Esophagus (tissue), 2 donors: ENCODE results near the gene ADCY1. TPM values are rescaled to one million over a fixed set of nuclear protein-coding genes. Genes with fewer than 3 reads are reported as not detected.
A peak's percentile ranks its signal among the peaks of the same experiment; 100 is the strongest.

Experiments
- H3K27ac ChIP-seq, 2 donors: one replicate each; pipeline ENCODE4 v1.5.1; 2013; ENCODE audit warnings: low read depth in 2 of 2, mild to moderate bottlenecking in 2 of 2, inconsistent platforms in 1 of 2, low read length in 1 of 2, moderate library complexity in 1 of 2
- H3K27me3 ChIP-seq, 2 donors: one replicate each; pipeline ENCODE4 v1.6.1; 2013; ENCODE audit warnings: low read length in 2 of 2, control low read depth in 1 of 2, mild to moderate bottlenecking in 1 of 2; ENCODE audit not compliant: insufficient read depth in 2 of 2, control insufficient read depth in 1 of 2
- H3K36me3 ChIP-seq, 2 donors: one replicate each; pipeline ENCODE4 v1.6.1; 2013; ENCODE audit warnings: low read length in 1 of 2; ENCODE audit not compliant: control insufficient read depth in 2 of 2, insufficient read depth in 2 of 2
- H3K4me1 ChIP-seq, 2 donors: one replicate each; pipeline ENCODE4 v1.6.1; 2013; ENCODE audit warnings: low read length in 1 of 2; ENCODE audit not compliant: control insufficient read depth in 2 of 2, insufficient read depth in 2 of 2
- H3K4me3 ChIP-seq, 2 donors: one replicate each; pipeline ENCODE4 v1.5.1; 2013; ENCODE audit warnings: low read length in 2 of 2, mild to moderate bottlenecking in 2 of 2, low read depth in 1 of 2, moderate library complexity in 1 of 2
- H3K9me3 ChIP-seq, 2 donors: one replicate each; pipeline ENCODE4 v1.6.1; 2013; ENCODE audit warnings: mild to moderate bottlenecking in 2 of 2, low read depth in 1 of 2, low read length in 1 of 2, moderate library complexity in 1 of 2; ENCODE audit not compliant: control insufficient read depth in 2 of 2, insufficient read depth in 1 of 2
- WGBS, 2 donors: extraction: QIAGEN DNeasy Blood & Tissue Kit; methylation state at CpG; one replicate each; pipeline ENCODE4 v1.1.7; 2013; 5-methylcytosine and 5-hydroxymethylcytosine counted together
- polyA plus RNA-seq, 2 donors: library from polyadenylated mRNA; stranded (reverse); fragments of 200-250 nt; gene quantifications; one replicate each; pipeline ENCODE4 v1.2.3, GENCODE V29; 2013
- donor health status: healthy with polysubstance abuse.
- donor health status: Bipolar disorder and iron deficiency.

ADCY1 gene
- polyA plus RNA-seq, 2 donors, result 0.12 to 0.18 TPM

DNA sequence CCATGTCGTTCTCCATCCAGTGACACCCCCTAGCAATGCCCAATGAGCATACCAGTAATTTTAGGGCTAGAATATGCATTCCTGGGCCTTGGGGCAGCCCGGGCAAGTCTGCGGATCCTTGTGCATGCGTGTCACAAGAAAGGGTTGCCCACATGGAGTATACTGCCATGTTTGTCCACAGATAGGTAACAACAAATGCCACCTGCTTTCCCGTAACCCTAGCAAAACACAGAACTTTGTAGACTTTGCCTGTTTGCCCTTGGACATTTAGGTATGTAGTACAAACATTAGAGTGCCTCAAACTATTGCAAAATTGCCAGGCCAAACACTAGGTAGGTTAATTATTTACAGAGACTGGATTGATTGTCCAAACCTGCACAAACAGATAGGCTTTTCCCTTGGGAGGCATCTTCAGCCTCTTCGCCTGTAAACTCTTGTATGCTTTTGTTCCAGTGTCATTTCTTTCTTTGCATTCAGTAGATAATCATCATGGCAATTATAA, 117.0 kb downstream of the ADCY1 start:
- H3K27ac ChIP-seq, result no peak overlapping the region
- H3K27me3 ChIP-seq, result no peaks in the 10 kb centered on the region
- no peaks in the 10 kb centered on the region for H3K4me1 ChIP-seq
- WGBS, 2 donors, result 77 to 84% methylated on average over 6 of the region's 6 CpGs
- H3K4me3 ChIP-seq, result no peak overlapping the region
- H3K36me3 ChIP-seq, result no peaks in the 10 kb centered on the region
- H3K9me3 ChIP-seq, result peaks cover 0 to 1% of the 10 kb centered on the region in 2 donors

DNA sequence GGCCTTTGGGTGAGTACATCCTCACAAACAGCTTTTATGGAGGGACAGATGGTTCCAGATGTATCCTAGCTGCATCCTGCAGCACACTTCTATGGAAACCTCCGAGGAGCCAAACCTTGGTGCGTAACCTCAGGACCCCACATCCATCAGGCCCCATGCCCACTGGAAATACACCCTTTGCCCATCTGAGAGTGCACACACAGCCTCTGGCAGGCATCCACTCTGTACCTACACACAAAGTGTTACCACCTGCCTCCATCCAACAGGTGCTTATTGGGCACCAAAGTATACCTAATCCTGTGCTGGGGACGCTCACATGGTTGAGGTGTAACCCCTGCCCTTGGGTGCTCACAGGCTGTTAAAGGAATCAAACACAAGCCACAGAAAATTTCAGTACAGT, 117.9 kb downstream of the ADCY1 start:
- 89 to 92% methylated on average over 3 of the region's 3 CpGs for WGBS, 2 donors
- no peak overlapping the region for H3K27ac ChIP-seq
- no peaks in the 10 kb centered on the region for H3K4me1 ChIP-seq
- H3K9me3 ChIP-seq, result peaks cover 0 to 1% of the 10 kb centered on the region in 2 donors
- no peaks in the 10 kb centered on the region for H3K27me3 ChIP-seq
- no peaks in the 10 kb centered on the region for H3K36me3 ChIP-seq
- H3K4me3 ChIP-seq, result no peak overlapping the region

DNA sequence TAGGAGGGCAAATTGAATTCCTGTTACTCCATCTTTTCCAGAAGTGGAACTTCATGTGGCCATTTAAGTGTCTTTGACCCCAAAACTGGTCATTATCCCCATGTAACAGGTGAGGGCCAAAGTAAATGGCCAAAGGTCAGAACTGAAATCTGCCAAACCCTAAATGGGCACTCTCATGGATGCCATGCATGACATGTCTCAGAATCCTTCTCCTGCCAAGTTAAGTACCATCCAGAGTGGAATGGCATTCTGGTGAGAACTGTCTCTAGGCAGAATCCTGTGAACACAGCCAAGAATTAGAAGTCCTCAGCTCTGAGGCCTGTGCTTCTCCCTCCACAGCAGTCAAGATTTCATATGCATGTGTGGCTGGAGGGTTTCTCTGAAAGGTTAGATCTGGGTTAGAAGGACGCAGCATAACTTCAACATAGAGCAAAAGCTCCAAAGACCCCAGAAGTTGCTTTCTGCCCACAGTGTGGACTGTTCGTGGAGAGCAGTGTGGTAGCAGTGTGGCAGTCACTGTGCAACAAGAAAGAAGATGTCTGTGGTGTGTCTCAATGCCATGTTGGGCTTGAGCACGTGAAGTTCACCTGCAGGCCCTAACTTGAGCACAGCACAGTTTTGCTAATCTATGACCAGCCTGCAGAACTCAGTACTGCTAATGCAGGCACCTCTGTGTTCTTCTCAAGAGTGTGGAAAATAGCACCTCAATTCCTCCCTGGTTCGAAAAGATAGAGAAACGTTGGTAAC, 121.3 kb downstream of the ADCY1 start:
- Histone ChIP-seq H3K36me3 (no peaks in the 10 kb centered on the region), H3K4me1 (no peaks in the 10 kb centered on the region), H3K9me3 (no peaks in the 10 kb centered on the region), H3K27me3 (no peaks in the 10 kb centered on the region), H3K27ac (no peak overlapping the region), H3K4me3 (no peak overlapping the region)
- WGBS, 2 donors, result 78% methylated on average over 5 of the region's 5 CpGs

DNA sequence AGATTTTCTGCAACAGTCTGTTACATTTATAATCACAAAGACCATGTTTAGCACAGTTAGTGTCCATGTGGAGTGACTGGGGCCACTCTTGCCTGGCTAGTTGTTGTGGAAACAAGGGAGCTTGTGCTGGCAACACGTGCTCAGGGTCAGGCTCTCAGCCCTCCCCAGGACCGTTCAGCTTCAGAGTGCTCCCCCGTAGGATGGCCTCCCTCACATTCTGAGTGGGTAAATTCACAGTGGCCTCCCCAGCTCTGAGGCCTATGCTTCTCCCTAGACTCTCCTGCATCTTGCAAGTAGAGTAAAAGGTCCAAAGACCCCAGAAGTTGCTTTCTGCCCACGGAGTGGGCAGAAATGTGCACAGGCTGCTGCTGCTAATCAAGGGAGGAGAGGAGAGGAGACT, 122.3 kb downstream of the ADCY1 start:
- Histone ChIP-seq H3K36me3 (no peaks in the 10 kb centered on the region), H3K27me3 (no peaks in the 10 kb centered on the region), H3K9me3 (no peaks in the 10 kb centered on the region), H3K4me1 (no peaks in the 10 kb centered on the region), H3K4me3 (no peak overlapping the region), H3K27ac (no peak overlapping the region)
- 80 to 83% methylated on average over 4 of the region's 4 CpGs for WGBS, 2 donors

DNA sequence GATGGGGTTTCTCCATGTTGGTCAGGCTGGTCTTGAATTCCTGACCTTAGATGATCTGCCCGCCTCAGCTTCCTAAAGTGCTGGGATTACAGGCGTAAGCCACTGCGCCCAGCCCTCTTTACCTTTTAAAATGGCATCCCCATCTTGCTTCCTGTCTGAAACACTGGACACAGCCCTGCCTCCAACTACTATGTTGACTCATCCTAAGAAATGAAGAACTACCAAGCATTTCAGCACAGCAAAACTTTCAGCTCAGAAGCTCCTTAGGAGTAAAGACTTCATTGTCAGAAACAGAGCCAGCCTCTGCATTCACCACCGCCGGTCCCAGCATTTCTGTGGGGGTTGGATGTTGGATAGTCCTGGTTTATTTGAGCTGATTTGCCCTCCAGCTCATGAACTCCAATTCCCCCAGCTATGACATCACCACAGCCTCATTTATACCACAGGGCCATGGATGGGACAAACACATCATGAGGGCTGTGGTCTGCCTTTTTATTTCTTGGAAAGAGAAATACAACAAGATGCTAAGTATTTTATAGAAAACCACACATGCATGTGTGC, 123.5 kb downstream of the ADCY1 start:
- no peaks in the 10 kb centered on the region for H3K27me3 ChIP-seq
- 93 to 94% methylated on average over 5 of the region's 5 CpGs for WGBS, 2 donors
- no peaks in the 10 kb centered on the region for H3K4me1 ChIP-seq
- H3K9me3 ChIP-seq, result no peaks in the 10 kb centered on the region
- H3K27ac ChIP-seq, result no peak overlapping the region
- no peaks in the 10 kb centered on the region for H3K36me3 ChIP-seq
- no peak overlapping the region for H3K4me3 ChIP-seq

DNA sequence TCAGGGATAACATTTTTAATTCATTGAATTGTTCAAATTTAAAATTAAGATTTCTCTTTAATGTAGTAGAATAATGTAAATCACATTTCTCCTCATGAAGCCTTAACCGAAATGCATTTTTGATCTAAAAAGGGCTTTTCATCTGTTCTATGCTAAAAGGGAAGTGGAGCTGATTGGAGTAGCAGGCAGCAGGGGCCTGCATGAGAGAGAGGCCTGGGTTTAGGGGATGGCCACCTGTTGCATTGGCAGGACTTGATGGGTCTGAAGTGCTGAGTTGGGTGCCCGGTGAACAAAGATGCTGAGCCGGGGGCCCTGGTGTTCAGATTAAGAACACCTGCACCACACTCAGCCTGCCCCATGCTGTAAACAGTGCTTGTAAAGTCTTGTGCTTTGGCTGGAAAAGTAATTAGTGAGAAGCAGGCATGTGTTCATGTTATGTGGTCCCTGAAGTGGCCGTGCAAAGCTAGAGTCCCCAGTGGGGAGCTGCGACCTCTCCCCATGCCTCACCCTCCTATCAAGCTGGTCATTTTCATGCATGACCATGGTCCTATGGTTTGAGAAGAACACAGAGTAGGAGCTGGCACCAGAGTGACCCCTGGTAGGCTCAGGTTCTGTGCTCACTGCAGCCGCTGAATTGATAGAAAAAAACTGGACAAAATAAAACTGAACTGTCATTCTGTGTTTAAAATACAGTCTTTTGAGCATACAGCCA, 124.3 kb downstream of the ADCY1 start:
- WGBS, 2 donors, result 92% methylated on average over 6 of the region's 6 CpGs
- Histone ChIP-seq H3K27ac (no peak overlapping the region), H3K36me3 (no peaks in the 10 kb centered on the region), H3K4me3 (no peak overlapping the region), H3K27me3 (no peaks in the 10 kb centered on the region), H3K4me1 (no peaks in the 10 kb centered on the region), H3K9me3 (no peaks in the 10 kb centered on the region)

DNA sequence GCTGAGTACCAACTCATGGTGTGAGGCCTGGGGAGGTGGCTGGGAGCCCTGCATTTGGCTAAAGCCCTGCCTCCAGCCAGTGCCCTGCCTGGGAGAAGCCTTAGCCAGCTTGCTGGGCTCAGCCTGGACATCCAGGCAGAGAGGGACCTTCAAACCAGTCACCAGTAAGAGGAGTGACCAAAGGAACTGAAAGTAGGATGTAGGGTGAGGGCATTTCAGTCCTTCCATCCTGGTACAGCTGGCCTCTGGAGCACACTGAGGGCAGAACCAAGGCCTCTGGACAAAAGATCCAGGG, 124.8 kb downstream of the ADCY1 start:
- Histone ChIP-seq H3K36me3 (no peaks in the 10 kb centered on the region), H3K4me1 (no peaks in the 10 kb centered on the region), H3K9me3 (no peaks in the 10 kb centered on the region), H3K27me3 (no peaks in the 10 kb centered on the region), H3K4me3 (no peak overlapping the region), H3K27ac (no peak overlapping the region)

DNA sequence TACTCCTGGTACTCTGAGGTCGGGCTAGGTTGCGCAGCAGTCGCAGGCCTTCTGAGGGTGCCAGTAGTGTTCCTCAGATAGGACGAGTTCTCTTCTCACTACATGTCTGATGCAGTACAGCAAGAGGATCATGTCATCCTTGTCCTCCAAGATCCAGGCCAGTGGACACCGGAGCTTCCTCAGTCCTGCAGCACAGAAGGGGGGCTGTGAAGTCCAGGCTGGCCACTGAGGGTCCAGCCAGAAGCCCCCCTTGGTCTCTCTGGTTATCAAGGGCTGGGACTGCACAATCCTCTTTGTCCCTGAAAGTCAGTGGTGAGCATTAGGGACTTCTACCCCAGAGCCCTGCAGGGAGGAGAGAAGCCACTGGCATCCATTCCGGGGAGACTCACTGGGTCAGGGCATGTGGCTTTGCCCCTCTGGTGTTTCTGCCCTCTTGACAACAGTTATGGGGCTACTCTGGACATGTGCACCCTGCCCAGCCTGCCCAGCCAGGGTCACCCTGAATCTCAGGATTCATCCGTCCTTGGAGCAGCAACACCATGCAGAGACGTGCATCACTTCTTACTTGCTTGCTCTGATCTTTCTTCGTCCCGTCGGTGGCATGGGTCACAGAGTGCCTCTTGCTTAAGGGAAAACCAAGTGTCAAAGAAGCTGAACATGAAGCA, 125.7 kb downstream of the ADCY1 start:
- H3K9me3 ChIP-seq, result no peaks in the 10 kb centered on the region
- no peaks in the 10 kb centered on the region for H3K4me1 ChIP-seq
- 83 to 86% methylated on average over 11 of the region's 11 CpGs for WGBS, 2 donors
- H3K27me3 ChIP-seq, result no peaks in the 10 kb centered on the region
- no peak overlapping the region for H3K4me3 ChIP-seq
- no peaks in the 10 kb centered on the region for H3K36me3 ChIP-seq
- H3K27ac ChIP-seq, result peak overlapping the region in 1 of 2 donors; percentile 11

DNA sequence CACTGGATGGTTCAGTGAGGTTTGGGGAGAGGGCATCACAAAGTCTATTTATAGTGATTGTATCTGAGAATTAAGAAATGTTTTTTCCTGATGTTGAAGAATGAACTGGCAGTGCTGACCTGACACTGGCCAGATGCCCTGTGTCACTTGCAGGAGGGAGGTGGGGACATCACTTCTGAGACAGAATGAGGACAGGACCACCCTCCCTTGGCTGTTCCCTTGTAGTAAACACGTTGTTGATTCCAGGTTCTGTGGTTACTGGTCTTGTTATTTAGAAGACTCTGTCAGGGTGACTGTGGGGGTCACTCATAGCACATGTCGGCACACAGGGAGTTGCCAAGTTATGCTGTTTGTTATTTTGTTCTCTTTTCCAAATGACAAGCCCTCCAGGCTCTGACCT, 126.4 kb downstream of the ADCY1 start:
- WGBS, 2 donors, result 33 to 41% methylated on average over 2 of the region's 2 CpGs
- Histone ChIP-seq H3K4me3 (no peak overlapping the region), H3K27me3 (no peaks in the 10 kb centered on the region), H3K9me3 (no peaks in the 10 kb centered on the region), H3K27ac (no peak overlapping the region), H3K36me3 (no peaks in the 10 kb centered on the region), H3K4me1 (no peaks in the 10 kb centered on the region)
